GM12878 (cell line): Measurements from ENCODE around the gene STAT5A. TPM values are rescaled to one million over a fixed set of nuclear protein-coding genes. Genes with fewer than 3 reads are reported as not detected.
A peak's percentile ranks its signal among the peaks of the same experiment; 100 is the strongest.

Experiments
- BHLHE40 ChIP-seq, 2 experiments: fragments of 450-650 bp in 1 of 2; IDR thresholded peaks; 2 replicates each; pipeline ENCODE4 v1.6.1; 2011 to 2017; ENCODE audit warnings: low read depth in 2 of 2, borderline replicate concordance in 1 of 2, improper control_type of control experiment in 1 of 2, low read length in 1 of 2, mild to moderate bottlenecking in 1 of 2
- CHD1 ChIP-seq: IDR thresholded peaks from 2 replicates; pipeline ENCODE4 v1.6.1; 2012; ENCODE audit warnings: low read depth, low read length, improper control_type of control experiment
- EED ChIP-seq: sonication (generic); IDR thresholded peaks from 2 replicates; pipeline ENCODE4 v1.6.1; 2016; ENCODE audit warnings: antibody characterized with exemption, low read depth
- EGR1 ChIP-seq, 2 experiments: IDR thresholded peaks; 1 replicate in 1 of 2; 2 replicates in 1 of 2; pipeline ENCODE4 v1.6.1; 2011 to 2012; ENCODE audit warnings: low read depth in 2 of 2, low read length in 2 of 2, borderline replicate concordance in 1 of 2, mild to moderate bottlenecking in 1 of 2, moderate library complexity in 1 of 2
- HDGF ChIP-seq: fragments of 450-650 bp; IDR thresholded peaks from 2 replicates; pipeline ENCODE4 v1.6.1; 2016; ENCODE audit warnings: antibody characterized with exemption
- IKZF1 ChIP-seq: fragments of 450-650 bp; conservative IDR thresholded peaks from 2 replicates; pipeline ENCODE4 v1.6.1; 2017; ENCODE audit warnings: antibody characterized with exemption, mild to moderate bottlenecking
- IKZF2 ChIP-seq, 2 experiments: fragments of 450-650 bp; IDR thresholded peaks; 2 replicates each; pipeline ENCODE4 v1.6.1; 2017; ENCODE audit warnings: mild to moderate bottlenecking in 2 of 2, moderate library complexity in 2 of 2
- MTA2 ChIP-seq: fragments of 450-650 bp; IDR thresholded peaks from 2 replicates; pipeline ENCODE4 v1.6.1; 2016; ENCODE audit warnings: low read depth, mild to moderate bottlenecking, moderate library complexity
- PKNOX1 ChIP-seq: fragments of 450-650 bp; IDR thresholded peaks from 2 replicates; pipeline ENCODE4 v1.6.1; 2016; ENCODE audit warnings: mild to moderate bottlenecking
- PRDM15 ChIP-seq: fragments of 450-650 bp; formaldehyde crosslinking; IDR thresholded peaks from 2 replicates; pipeline ENCODE4 v1.4.0; 2020; ENCODE audit warnings: mild to moderate bottlenecking, moderate library complexity
- REST ChIP-seq: IDR thresholded peaks from 2 replicates; pipeline ENCODE4 v1.6.1; 2012; ENCODE audit warnings: mild to moderate bottlenecking, low read depth, low read length
- SMC3 ChIP-seq: IDR thresholded peaks from 2 replicates; pipeline ENCODE4 v1.6.1; 2011; ENCODE audit warnings: low read length, improper control_type of control experiment, borderline replicate concordance
- ZNF217 ChIP-seq: fragments of 450-650 bp; IDR thresholded peaks from 2 replicates; pipeline ENCODE4 v1.6.1; 2017; ENCODE audit warnings: antibody characterized with exemption, mild to moderate bottlenecking
- ZNF24 ChIP-seq: fragments of 450-650 bp; IDR thresholded peaks from 2 replicates; pipeline ENCODE4 v1.6.1; 2017; ENCODE audit warnings: antibody characterized with exemption, mild to moderate bottlenecking
- polyA plus RNA-seq, 11 experiments: library from polyadenylated mRNA; depleted of rRNA in 4 of 11; unstranded in 6 of 11; stranded (reverse) in 5 of 11; fragments of >200 nt; fragmentation: Nextera tagmentation in 4 of 11; fragmentation: Illumina TruSeq in 1 of 11; extraction: Ambion mirVana in 4 of 11; extraction: Trizol in 1 of 11; gene quantifications; 1 replicate in 1 of 11; 2 replicates in 10 of 11; pipeline versions ENCODE4 v1.2.1 to v1.2.3, GENCODE V29; 2011 to 2016; ENCODE audit warnings: inconsistent platforms in 2 of 11, missing spikeins in 2 of 11, low read depth in 1 of 11
- total RNA-seq, 4 experiments: library from RNA; depleted of rRNA in 3 of 4; stranded (reverse); fragments of >200 nt in 3 of 4; fragmentation: Illumina TruSeq in 1 of 4; extraction: Trizol in 1 of 4; gene quantifications; 2 replicates each; pipeline versions ENCODE4 v1.2.1 to v1.2.3, GENCODE V29; 2013 to 2021

STAT5A gene
- total and polyA plus RNA-seq, 10 of the 15 experiments (the other 5 are each of a cell fraction or from before 2014, with no cell fraction given) = 14.8 to 86.4 (median 41.5) TPM

- TF ChIP-seq ZNF24 (no peak), EGR1 (IDR thresholded peaks at IDR 0.05; ENCODE audit: borderline replicate concordance in 1 of 2, low read depth in 2 of 2, low read length in 2 of 2) (no peak), BHLHE40 (IDR thresholded peaks at IDR 0.05; ENCODE audit: borderline replicate concordance in 1 of 2, low read depth in 2 of 2, low read length in 1 of 2) (peak in 1 of 2 experiments; percentile 51; a peak in 2 of 4 replicates), PRDM15 (CRISPR knock-in tag) (no peak), IKZF2 (IDR thresholded peaks at IDR 0.05) (0 out of 4 replicates have a peak, but pooled peaks of 1 of the 2 experiments have one; percentile 16), PKNOX1 (no peak), IKZF1 (peak; percentile 9; the same call in 1 of the 2 replicates), CHD1 (peak; percentile 31; the same call in 1 of the 2 replicates), SMC3 (no peak), HDGF (0 out of 2 replicates have a peak, but pooled peaks have one; percentile 77), EED (0 out of 2 replicates have a peak, but pooled peaks have one; percentile 15), MTA2 (0 out of 2 replicates have a peak, but pooled peaks have one; percentile 18), ZNF217 (no peak), REST (no peak)
Measured at GRCh38 chr17:42288803-42289610, 709 bp downstream of the STAT5A start (continued).
